HG02678 (cell line): ENCODE results near the gene MAPT.
"Not testable (repeated sequence)": the region's sequence is repeated elsewhere in the genome, so short reads cannot be mapped to it uniquely, and the experiment has no call there.

ENCODE experiments used
- ATAC-seq: cut with Tn5 transposase; IDR thresholded peaks from one replicate; pipeline ENCODE4 v1.9.1; 2021; ENCODE audit warnings: mild to moderate bottlenecking, moderate library complexity; ENCODE audit not compliant: unreplicated experiment

Gene MAPT

DNA sequence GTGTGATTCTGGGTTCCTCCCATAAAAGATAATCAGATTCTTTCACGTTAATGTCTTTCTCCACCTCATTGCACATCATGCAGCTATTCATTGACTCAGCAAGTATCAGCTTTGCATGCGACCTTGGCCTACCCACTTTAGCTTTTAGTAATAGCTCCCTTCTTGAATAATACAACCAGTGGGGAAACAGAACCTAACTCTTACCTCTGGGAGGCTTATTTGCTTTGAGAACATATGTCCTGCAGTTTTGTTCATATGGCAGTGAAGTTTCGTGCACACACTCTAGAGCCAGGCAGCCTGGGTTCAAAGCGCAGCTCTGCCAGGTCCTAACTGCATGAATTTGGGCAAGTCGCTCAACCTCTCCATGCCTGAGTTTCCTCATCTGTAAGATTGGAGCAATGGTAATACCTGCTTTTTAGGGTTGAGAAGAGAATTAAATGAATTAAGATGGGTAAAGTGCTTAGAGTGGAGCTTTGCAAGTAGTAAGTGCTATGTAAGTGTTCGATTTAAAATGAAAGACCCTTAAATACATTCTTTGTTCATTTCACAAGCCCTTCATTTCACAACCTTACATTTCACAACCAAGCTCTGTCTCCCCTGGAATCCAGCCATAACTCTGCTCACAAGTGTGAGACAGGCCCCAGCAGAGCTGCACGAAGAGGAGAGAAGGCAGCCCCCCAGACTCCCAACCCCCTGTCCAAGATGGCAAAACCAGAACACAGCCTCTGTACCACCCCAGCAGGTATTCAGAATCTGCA lies 29.3 kb downstream of the MAPT start:
- no peak for ATAC-seq

DNA sequence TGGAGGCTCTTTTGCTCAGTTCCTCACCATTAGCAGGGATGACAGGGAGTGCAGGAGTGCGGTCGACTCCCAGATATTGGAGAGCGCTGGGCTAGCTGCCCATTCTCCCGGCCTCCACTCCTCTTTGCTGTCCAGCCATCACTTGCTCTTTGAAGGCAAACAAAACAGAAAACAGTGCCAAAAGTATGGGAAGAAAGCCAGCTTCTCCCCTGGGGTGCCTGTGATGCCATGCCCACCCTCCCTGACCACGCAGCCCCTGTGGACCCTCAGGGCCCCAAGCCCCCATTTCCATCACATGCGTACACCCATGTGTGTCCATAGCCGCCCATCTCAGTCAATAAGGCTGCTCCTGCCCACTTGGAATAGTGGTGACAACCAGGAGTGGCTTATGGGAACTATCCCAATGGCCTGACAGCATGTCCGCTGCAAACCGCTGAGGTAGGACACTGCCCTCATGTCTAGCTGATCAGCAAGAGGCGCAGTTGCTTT lies 30.0 kb downstream of the MAPT start:
- ATAC-seq = no peak

DNA sequence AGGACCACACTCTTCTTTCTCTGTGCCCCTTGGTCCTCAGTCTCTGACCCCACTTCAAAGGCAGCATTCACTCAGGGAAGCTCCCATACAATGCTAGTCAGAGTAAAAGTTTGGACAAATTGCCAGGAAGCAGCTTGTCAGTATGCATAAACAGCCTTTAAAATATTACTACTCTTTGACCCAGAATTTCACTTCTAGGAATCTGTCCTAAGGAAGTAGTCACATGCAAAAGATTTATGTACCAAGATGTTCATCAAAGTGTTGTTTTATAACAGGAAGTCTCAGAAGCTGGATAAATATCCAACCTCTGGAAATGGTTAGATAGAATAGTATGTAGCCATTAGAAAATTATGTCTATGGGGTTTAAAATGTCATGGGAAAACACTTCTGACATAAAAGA lies 31.0 kb downstream of the MAPT start:
- no peak for ATAC-seq

DNA sequence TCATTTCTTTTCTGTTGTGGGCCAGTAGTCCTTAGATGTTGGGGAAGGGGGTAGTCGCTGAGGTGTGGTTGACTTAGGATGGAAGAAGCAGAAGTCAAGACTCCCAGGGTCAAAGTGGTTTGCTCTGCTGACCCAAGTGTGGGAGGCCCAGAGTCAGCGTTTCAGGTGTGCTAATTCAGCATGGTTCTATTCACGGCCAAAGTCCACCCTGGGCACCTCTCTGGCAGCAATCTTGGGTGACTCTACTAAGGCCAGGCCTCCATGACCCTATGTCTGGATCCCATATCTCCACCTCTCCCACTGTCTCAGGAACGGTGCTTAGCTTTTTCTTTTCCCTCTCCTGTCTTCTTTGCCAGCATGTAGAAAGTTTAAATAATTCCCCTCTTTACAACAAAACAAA lies 32.9 kb downstream of the MAPT start:
- no peak for ATAC-seq

DNA sequence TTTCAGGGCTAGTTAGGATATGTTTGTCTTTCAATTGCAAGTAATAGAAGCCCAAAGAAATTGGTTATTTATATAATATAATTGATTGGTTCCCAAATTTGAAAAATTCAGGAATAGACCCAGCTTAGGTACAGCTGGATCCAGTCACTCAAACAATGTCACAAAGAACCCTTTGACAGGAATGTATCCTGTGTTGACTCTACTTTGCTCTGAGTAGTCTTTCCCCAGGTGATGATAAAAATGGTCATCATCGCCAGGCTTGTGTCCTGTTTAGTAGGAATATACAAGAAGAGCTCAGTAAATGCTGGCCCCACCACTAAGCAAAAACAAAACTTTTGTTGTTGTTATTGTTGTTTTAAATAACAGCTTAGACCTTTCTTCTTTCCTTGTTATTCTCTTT lies 35.0 kb downstream of the MAPT start:
- ATAC-seq = no peak

DNA sequence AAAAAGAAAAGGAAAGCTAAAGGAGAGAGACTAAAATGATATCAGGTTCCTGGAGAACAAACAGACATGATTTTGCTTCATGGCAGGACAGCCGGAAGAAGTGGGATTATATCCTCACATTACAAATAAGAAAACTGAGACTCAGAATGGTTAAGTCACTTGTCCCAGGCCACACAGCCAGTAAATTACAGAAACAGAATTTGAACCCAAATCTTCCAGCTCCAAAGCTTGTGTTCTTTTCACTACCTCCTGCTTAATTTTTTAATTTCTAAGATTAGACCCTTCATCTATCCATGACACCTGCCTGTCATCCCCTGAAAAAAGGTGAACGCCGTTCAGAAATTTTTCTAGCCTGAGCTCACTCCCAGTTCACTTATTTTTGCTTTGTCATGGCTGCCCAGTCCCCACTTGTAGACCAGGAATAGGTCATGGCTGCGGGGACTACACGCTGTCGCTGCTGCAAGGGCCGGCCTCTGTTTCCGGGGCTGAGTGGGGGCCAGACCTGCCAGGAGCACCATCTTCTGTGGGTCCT lies 36.1 kb downstream of the MAPT start:
- ATAC-seq = no peak

DNA sequence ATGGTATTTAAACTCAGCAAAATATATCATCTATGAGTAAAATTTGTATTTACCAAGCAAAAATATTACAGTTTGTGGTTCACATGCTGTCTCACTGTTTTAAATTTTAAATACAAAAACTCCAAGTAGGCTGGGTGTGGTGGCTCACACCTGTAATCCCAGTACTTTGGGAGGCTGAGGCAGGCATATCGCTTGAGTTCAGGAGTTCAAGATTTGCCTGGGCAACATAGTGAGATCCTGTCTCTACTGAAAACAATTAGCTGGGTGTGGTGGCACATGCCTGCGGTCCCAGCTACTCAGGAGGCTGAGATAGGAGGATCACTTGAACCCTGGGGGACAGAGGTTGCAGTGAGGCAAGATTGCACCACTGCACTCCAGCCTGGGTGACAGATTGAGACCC lies 37.3 kb downstream of the MAPT start:
- no peak for ATAC-seq

DNA sequence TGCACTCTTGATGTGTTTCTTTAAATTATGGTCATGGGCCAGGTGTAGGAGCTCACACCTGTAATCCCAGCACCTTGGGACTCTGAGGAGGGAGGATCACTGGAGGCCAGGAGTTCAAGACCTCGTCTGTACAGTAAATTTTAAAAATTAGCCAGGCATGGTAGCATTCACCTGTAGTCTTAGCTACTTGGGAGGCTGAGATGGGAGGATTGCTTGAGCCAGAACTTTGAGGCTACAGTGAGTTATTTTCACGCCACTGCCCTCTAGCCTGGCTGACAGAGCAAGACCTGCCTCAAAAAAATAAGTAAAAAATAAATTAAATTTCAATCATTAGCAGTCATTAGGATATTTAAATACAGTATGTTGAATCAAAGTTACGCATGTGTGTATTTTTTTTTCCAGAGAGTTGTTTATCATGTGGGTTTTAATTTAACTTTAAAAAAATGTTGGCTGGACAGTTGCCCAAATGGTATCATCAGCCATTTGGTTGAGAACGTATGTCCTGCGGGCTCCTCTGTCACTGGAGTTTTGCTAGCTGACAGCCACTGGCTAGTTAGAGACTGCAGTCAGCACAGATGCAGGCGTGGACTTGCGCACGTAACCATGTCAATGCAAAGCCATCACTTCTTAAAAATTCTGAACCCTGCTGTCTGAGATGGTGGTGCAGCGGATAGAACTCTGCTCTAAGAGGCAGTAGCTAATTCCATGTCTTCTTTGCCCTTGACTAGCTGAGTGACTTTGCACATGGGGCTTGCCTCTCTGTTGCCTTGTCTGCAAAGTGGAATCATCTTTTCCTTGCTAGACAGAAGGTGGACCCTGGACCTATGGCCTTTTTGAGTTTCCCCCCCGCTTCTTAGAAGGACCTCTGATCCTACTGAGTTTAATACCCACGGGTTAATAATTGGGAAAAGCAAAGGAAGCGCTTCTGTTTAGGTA lies 40.0 kb downstream of the MAPT start:
- no peak for ATAC-seq

DNA sequence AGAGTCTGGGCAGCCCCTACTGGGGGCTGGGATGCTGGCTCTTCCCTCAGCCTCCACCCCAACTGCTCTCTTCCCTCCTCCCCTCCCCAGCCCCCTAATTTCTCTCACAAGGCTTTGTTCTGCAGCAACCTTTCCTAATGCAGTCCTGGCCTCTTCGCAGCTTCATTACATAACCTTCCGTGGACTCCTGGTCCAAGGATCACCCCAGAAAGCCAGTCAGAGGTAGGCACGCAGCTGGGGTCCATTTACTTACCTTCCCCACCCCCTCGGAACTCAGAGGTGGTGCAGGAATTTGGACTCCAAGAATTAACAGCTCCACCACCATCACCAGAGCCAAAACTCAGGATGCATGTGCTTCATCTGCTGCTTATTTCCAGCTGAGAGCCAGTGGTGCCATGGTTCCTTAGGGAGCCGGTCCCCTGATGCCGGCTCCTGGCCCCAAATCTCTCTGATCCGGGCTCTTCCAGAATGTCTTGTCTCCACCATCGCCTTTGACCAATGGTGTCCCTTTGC lies 40.9 kb downstream of the MAPT start:
- no peak for ATAC-seq

DNA sequence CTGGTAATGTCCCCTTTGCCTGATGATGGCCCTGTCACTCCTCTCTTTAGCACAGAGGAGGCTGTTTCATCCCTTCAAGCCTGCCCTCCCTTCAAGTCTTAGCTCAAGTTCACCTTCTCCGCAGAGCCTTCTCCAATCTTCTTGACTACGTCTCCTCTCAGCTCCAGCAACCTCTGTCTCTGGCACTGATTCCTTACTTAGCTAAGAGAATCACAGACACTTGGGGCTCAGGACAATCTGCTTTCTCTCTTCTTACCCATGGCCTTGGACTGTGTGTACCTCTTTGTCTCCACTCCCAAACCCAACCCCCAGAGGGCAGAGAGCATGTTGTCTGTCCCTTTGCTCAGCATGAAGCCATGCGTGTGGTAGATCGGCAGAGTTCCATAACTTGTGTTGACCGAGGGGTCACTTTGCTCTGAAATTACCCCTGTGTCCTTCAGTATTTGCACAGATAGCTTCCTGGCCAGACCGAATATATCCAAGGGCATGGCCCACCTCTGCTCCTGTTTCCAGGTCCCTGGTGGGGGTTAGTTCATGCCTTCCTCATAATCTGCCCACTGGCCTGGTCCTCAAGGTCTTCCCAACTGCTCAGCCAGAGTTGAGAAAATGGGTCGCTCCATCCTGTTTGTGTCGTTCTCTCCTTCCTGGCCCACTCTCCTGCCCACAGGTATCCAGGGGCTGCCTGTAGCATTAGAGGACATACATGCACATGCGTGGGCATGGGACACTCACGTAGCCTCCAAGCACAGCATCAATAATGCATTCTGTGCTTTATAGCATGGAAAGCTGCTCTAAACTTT lies 41.6 kb downstream of the MAPT start:
- ATAC-seq = no peak

DNA sequence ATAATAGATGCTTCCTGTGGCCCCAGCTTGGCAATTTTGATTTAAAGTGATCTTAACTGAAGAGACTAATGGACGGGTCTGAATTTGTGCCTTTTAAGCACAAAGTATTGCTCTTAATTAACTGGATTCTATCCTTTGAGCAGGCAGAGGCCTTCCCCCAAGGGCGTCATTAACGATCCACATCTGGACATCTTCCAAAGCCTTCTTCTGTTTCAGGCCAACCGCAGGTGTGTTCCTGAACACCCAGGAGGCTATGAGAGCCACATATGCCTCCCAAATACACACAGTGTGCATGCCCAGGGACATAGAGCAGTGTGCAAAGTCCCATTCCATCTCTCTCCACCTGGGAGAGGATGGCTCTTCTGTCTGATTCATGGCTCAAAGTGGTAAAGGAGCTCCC lies 42.3 kb downstream of the MAPT start:
- no peak for ATAC-seq

DNA sequence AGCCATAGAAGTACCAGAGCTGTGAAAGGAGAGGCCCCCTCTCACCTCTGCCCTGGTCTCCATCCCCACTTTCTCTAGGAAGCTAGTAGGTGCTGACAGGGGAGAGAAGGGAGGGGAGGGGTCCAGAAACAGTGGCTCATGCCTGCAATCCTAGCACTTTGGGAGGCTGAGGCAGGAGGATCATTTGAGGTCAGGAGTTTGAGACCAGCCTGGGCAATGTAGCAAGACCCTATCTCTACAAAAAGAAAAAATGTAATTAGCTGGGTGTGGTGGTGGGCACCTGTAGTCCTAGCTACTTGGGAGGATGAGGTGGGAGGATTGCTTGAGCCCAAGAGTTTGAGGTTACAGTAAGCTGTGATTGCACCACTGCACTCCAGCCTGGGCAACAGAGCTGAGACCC lies 42.8 kb downstream of the MAPT start:
- ATAC-seq = not testable (repeated sequence)

DNA sequence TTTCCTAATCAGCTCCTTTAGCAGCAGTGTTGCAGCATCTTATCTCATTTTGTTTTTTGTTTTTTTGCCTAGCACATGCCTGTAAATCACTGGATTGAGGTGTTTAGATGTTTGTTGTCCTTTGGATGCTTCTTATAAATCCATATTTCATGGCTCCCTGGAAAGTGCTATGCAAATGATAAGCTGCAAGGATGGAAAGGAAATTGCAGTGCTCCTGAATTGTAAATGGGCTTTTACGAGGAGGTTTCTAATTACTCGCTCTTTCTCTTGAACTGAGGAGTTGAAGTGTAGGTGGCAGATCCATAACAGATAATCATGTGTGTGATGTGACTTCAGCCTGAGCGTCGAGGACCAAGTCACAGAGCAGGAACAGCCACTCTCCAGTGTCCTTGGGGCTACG lies 45.0 kb downstream of the MAPT start:
- no peak for ATAC-seq

DNA sequence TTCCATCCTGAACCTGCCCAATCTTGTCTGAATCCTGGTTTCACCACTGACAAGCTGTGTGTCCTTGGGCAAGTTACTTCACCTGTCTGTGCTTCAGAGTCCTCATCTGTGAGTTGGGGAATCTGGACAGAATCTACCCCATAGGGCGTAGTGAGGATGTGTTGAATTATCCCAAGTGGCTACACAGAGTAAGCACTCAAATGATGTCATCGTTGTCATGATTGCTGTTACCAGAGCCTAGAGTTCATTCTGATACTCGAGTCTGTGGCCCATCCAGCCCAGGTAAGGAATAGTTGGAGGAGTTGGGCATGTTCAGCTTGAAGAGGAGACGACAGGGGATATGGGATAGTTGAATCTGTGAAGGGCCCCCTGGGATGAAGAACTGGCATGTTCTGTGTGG lies 45.9 kb downstream of the MAPT start:
- no peak for ATAC-seq

DNA sequence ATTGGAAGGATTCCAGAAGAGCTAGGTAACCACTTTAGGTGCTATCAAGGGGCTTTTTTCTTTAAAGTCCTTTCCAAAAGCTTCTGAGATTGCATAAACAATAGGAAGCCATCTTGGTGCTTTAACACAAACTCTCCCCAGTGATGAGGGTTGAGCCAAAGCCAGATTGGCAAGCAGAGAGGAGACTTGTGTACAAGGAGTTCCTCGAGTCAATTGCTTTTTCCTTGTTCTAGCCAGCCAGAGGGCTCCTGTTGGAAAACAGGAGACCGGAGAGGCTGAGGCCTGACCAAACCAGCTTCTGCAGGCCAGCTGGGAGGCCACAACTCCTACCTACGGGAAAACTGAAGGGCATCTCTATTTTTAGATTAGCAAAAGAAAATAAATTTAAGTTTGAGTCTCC lies 46.5 kb downstream of the MAPT start:
- no peak for ATAC-seq

DNA sequence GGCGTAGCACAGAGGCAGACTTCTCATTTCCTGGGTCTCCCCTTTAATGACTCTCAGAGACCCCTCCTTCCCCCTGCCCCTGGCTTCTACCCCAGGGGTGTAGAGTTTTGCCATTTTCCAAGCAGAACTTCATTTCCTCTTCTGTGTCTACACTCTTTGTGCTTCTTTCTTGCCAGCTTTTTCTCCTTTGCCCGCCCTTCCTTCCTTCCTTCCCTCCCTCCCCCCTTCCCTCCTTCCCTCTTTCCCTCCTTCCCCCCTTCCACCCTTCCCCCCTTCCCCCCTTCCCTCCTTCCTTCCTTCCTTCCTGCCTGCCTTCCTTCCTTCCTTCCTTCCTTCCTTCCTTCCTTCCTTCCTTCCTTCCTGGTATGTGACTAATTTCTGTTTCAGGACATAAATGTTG lies 47.0 kb downstream of the MAPT start:
- ATAC-seq = no peak

DNA sequence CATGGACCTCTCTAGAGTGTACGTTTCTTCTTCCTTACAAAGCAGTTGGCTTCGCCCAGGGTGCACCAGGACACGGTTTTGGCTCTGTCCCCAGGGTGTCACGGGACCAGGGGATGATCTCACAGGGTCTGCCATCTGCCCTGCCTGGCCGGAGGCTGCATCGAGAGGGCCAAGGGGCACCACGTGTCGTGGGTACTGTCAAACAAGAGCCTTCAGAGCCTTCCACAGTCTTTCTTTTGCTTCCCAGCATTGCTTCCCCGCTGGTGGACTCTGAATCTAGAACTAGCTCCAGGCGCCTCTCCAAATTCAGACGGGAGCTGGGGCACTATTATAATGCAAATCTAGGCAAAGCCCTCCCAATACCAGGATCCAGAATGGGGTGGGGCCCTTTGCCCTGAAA lies 47.9 kb downstream of the MAPT start:
- ATAC-seq = no peak

DNA sequence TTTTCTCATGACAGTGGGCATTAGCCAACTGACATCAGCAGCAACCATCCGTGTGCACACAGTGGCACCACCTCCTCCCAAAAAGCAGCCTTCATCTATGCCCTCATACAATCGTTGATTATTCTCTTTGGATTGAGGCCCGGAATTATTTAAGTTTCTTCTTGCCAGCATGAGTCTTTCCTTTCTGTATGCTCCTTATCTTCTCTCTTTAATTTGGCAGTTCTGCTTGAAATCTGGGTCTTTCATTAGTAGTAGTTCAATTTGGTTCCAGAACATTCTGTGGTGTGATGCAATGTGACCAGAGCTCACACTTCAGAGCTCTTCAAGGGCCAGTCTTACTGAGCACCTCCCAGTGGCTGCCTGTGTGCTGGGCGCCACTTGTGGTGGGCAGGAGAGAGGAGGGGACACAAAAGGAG lies 52.5 kb downstream of the MAPT start:
- ATAC-seq = no peak

DNA sequence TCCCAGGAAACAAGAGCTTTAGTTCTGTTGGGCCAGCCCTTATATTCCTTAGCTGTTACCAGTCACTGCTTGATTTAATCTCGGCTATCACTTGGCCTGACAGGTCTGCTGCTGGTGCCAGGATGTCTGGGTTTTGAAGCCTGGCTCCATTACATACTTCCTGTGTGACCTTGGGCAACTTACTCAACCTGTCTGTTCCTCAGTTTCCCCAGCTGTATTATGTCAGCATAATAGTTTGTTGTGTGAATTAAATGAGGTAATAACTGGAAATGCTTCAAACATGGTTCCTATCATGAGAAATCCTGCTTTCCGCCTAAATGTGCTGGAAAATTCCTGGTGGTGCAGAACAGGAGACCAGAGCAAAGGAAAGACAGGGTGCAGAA lies 54.1 kb downstream of the MAPT start:
- no peak for ATAC-seq

DNA sequence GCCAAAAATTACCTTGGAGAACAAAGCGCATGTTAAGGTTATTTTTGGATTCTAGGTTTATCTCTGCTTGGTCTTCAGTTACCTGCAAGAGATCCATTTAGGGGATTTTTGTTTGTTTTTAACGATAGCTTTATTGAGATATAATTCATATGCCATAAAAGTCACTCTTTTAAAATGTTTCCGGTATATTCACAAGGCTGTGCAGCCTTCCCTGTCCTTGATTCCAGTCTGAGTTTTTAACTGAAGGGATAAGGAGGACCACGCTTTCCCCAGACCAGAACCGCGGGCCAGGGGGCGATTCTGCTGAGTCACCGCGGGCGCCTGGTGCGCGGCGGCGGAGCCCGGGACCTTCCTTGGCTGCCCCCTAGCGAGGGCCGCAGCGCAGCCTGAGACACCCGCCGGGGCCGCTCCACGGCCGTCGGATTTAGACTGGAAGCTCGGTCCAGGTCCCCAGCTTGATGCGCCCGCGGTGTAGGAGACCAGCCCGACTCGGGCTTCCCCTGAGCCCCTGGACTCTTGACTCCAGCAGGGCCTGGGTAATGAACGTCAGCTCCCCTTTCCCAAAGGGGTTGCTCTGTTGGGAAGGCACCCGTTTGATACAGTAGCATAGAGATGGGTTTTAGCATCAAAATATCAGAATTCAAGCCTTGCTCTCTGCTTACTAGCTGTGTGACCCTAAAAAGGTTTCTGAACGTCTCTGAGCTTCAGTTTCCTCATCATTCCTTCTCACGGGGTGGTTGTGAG lies 54.7 kb downstream of the MAPT start:
- peak; percentile 49 for ATAC-seq
